ENCODE measurements around the gene LAMA1.

DNA sequence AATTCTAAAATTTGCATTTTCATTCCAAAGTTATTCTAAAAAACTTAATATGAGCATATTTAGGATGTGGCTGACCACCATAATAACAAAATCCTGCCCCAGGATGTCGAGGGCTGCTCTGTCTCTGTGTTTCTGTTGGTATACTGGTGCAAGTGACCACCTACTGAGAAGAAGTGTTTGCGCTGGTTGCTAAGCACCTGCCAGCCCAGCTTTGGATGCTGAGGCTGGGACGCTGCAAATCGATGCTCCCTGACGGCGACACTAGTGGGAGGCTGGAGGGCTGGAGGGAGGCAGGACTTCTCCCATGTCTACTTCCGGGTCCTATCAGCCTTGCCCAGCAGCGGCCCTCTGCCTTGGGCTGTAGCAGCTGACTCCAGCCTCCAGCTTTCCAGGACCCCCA lies 45.0 kb downstream of the LAMA1 start:
- TF ChIP-seq RAD21 (IDR thresholded peaks at IDR 0.05; ENCODE audit: low read length) (no peak), FOS (IDR thresholded peaks at IDR 0.05; ENCODE audit: low read depth, low read length) (no peak), RCOR1 (IDR thresholded peaks at IDR 0.05; ENCODE audit: insufficient replicate concordance, low read length) (no peak), SMC3 (IDR thresholded peaks at IDR 0.05; ENCODE audit: low read depth, low read length) (no peak)
- TF ChIP-seq, protein P1, sequence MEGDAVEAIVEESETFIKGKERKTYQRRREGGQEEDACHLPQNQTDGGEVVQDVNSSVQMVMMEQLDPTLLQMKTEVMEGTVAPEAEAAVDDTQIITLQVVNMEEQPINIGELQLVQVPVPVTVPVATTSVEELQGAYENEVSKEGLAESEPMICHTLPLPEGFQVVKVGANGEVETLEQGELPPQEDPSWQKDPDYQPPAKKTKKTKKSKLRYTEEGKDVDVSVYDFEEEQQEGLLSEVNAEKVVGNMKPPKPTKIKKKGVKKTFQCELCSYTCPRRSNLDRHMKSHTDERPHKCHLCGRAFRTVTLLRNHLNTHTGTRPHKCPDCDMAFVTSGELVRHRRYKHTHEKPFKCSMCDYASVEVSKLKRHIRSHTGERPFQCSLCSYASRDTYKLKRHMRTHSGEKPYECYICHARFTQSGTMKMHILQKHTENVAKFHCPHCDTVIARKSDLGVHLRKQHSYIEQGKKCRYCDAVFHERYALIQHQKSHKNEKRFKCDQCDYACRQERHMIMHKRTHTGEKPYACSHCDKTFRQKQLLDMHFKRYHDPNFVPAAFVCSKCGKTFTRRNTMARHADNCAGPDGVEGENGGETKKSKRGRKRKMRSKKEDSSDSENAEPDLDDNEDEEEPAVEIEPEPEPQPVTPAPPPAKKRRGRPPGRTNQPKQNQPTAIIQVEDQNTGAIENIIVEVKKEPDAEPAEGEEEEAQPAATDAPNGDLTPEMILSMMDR (conservative IDR thresholded peaks at IDR 0.05; ENCODE audit: low read depth, low read length), result no peak
- TF ChIP-seq, protein P2, sequence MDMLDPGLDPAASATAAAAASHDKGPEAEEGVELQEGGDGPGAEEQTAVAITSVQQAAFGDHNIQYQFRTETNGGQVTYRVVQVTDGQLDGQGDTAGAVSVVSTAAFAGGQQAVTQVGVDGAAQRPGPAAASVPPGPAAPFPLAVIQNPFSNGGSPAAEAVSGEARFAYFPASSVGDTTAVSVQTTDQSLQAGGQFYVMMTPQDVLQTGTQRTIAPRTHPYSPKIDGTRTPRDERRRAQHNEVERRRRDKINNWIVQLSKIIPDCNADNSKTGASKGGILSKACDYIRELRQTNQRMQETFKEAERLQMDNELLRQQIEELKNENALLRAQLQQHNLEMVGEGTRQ (IDR thresholded peaks at IDR 0.05; ENCODE audit: low read depth, low read length), result no peak
